GM23338 (cell line): ENCODE data around the gene SCN4A. TPM values are rescaled to one million over a fixed set of nuclear protein-coding genes. Genes with fewer than 3 reads are reported as not detected.
"Not testable (repeated sequence)": the region's sequence is repeated elsewhere in the genome, so short reads cannot be mapped to it uniquely, and the experiment has no call there.

Experiments used
- ATAC-seq: fragments of 200-7000 bp; cut with Tn5 transposase; 3 replicates; pipeline ENCODE4 v1.9.1; 2020
- DNase-seq: peaks from one replicate; pipeline ENCODE4 v3.0.0-alpha.2; 2015; ENCODE audit warnings: low spot score
- H2AFZ ChIP-seq: fragments of 200-600 bp; sonication (generic); 2 replicates; pipeline ENCODE4 v1.8.0; 2016; ENCODE audit warnings: antibody characterized with exemption, mild to moderate bottlenecking, moderate library complexity
- H3F3A ChIP-seq: fragments of 200-600 bp; sonication (generic); replicated peaks from 2 replicates; pipeline ENCODE4 v1.8.0; 2017; ENCODE audit warnings: antibody characterized with exemption, mixed run types, low read depth
- H3K27ac ChIP-seq: fragments of 200-600 bp; sonication (generic); 2 replicates; pipeline ENCODE4 v1.6.1; 2016; ENCODE audit warnings: low read depth
- H3K27me3 ChIP-seq: fragments of 200-600 bp; sonication (generic); 2 replicates; pipeline ENCODE4 v1.8.0; 2016; ENCODE audit warnings: mild to moderate bottlenecking, mixed run types, moderate library complexity; ENCODE audit not compliant: insufficient read depth
- H3K36me3 ChIP-seq: fragments of 200-600 bp; sonication (generic); 2 replicates; pipeline ENCODE4 v1.8.0; 2016; ENCODE audit warnings: mild to moderate bottlenecking; ENCODE audit not compliant: insufficient read depth
- H3K4me1 ChIP-seq: fragments of 200-600 bp; sonication (generic); 2 replicates; pipeline ENCODE4 v1.8.0; 2016; ENCODE audit warnings: mild to moderate bottlenecking, moderate library complexity; ENCODE audit not compliant: insufficient read depth
- H3K4me2 ChIP-seq: fragments of 200-600 bp; sonication (generic); 2 replicates; pipeline ENCODE4 v1.7.1; 2017; ENCODE audit warnings: mixed run types
- H3K4me3 ChIP-seq: fragments of 200-600 bp; sonication (generic); 2 replicates; pipeline ENCODE4 v1.6.1; 2016; ENCODE audit warnings: mixed run types
- H3K79me2 ChIP-seq: fragments of 200-600 bp; sonication (generic); replicated peaks from 2 replicates; pipeline ENCODE4 v1.8.0; 2017; ENCODE audit warnings: mild to moderate bottlenecking; ENCODE audit not compliant: insufficient read depth
- H3K9me2 ChIP-seq: fragments of 200-600 bp; sonication (generic); 2 replicates; pipeline ENCODE4 v1.8.0; 2017; ENCODE audit not compliant: insufficient read depth
- H4K20me1 ChIP-seq: fragments of 200-600 bp; sonication (generic); replicated peaks from 2 replicates; pipeline ENCODE4 v1.8.0; 2017; ENCODE audit warnings: mild to moderate bottlenecking; ENCODE audit not compliant: insufficient read depth
- H3K27ac Mint-ChIP-seq: 2 replicates; pipeline ENCODE4 v1.8.0; 2020; ENCODE audit warnings: inconsistent platforms, mild to moderate bottlenecking, moderate library complexity, mixed read lengths
- H3K27me3 Mint-ChIP-seq: 3 replicates; pipeline ENCODE4 v1.8.0; 2022; ENCODE audit warnings: low read depth, mild to moderate bottlenecking, moderate library complexity, mixed read lengths, inconsistent platforms; ENCODE audit not compliant: insufficient read depth, poor library complexity
- H3K36me3 Mint-ChIP-seq: 3 replicates; pipeline ENCODE4 v1.8.0; 2021; ENCODE audit warnings: low read depth, mild to moderate bottlenecking, inconsistent platforms, moderate library complexity, mixed read lengths
- H3K4me1 Mint-ChIP-seq: 3 replicates; pipeline ENCODE4 v1.8.0; 2020; ENCODE audit warnings: mild to moderate bottlenecking, inconsistent platforms, mixed read lengths
- H3K4me3 Mint-ChIP-seq: 3 replicates; pipeline ENCODE4 v1.8.0; 2021; ENCODE audit warnings: moderate library complexity, mild to moderate bottlenecking, inconsistent platforms, mixed read lengths
- H3K9me3 Mint-ChIP-seq: 3 replicates; pipeline ENCODE4 v1.8.0; 2020; ENCODE audit warnings: moderate library complexity, mild to moderate bottlenecking, inconsistent platforms, mixed read lengths
- CTCF ChIP-seq, 2 experiments: fragments of 200-600 bp in 1 of 2; sonication (generic) in 1 of 2; conservative IDR thresholded peaks; 2 replicates each; pipeline versions ENCODE4 v1.5.1 to v1.6.1; 2016 to 2017; ENCODE audit warnings: antibody characterized with exemption in 2 of 2, low read depth in 2 of 2, mild to moderate bottlenecking in 2 of 2, moderate library complexity in 1 of 2
- polyA plus RNA-seq: library from polyadenylated mRNA; unstranded; fragments of >200 nt; fragmentation: Nextera tagmentation; extraction: Ambion mirVana; gene quantifications from 2 replicates; pipeline ENCODE4 v1.2.1, GENCODE V29; 2016
- total RNA-seq: library from RNA; depleted of rRNA; stranded (reverse); fragments of >200 nt; shearing (Covaris generic); gene quantifications from 2 replicates; pipeline ENCODE4 v1.2.3, GENCODE V29; 2014

The SCN4A gene
- total and polyA plus RNA-seq, 2 experiments from 2014 or later: 2.3 to 7.9 TPM

- not testable (repeated sequence) for H3K4me3 Mint-ChIP-seq, H3K79me2 ChIP-seq, H3K36me3 ChIP-seq, H4K20me1 ChIP-seq, H3K4me2 ChIP-seq, H3K27ac Mint-ChIP-seq, H3K4me1 ChIP-seq, H3K4me1 Mint-ChIP-seq, ATAC-seq, H3K4me3 ChIP-seq, H3K27me3 ChIP-seq, H3K27me3 Mint-ChIP-seq, H3F3A ChIP-seq, DNase-seq, H3K9me2 ChIP-seq, H3K9me3 Mint-ChIP-seq, H3K36me3 Mint-ChIP-seq, H3K27ac ChIP-seq, H2AFZ ChIP-seq
Measured at GRCh38 chr17:63898899-63899798, 73.6 kb downstream of the SCN4A start.

GRCh38 chr17:63896524-63897354, 76.0 kb downstream of the SCN4A start, which contains the start of gene CSH1:
Gene CSH1, minus strand, starts transcription at chr17:63896574. Its CDS starts 63 bp downstream, at chr17:63896511.
- H3K4me1 Mint-ChIP-seq, H3F3A ChIP-seq, H4K20me1 ChIP-seq, H3K4me2 ChIP-seq, H3K9me2 ChIP-seq, H3K4me1 ChIP-seq, DNase-seq, H3K27ac ChIP-seq, H3K4me3 Mint-ChIP-seq, H3K36me3 ChIP-seq, H2AFZ ChIP-seq, H3K27me3 Mint-ChIP-seq, H3K36me3 Mint-ChIP-seq, H3K27ac Mint-ChIP-seq, H3K4me3 ChIP-seq, H3K27me3 ChIP-seq, H3K79me2 ChIP-seq, H3K9me3 Mint-ChIP-seq: not testable (repeated sequence)
- TF ChIP-seq CTCF (conservative IDR thresholded peaks at IDR 0.05; ENCODE audit: low read depth in 2 of 2): peak in 1 of 2 experiments; percentile 6; a peak in 1 of 4 replicates
- peak; percentile 92 for ATAC-seq

- H3K4me1 ChIP-seq, H3K27ac Mint-ChIP-seq, H3K36me3 Mint-ChIP-seq, H3F3A ChIP-seq, ATAC-seq, H3K4me2 ChIP-seq, H3K79me2 ChIP-seq, DNase-seq, H3K4me3 Mint-ChIP-seq, H3K9me3 Mint-ChIP-seq, H4K20me1 ChIP-seq, H3K27ac ChIP-seq, H3K36me3 ChIP-seq, H3K27me3 Mint-ChIP-seq, H3K27me3 ChIP-seq, H3K4me3 ChIP-seq, H3K9me2 ChIP-seq, H3K4me1 Mint-ChIP-seq, H2AFZ ChIP-seq: not testable (repeated sequence)
Measured at GRCh38 chr17:63894821-63895220, 77.9 kb downstream of the SCN4A start.

GRCh38 chr17:63894021-63894420, 78.7 kb downstream of the SCN4A start:
- not testable (repeated sequence) for H3K36me3 ChIP-seq, DNase-seq, H3K4me1 ChIP-seq, H3K27me3 Mint-ChIP-seq, H3K36me3 Mint-ChIP-seq, ATAC-seq, H3K79me2 ChIP-seq, H3K4me1 Mint-ChIP-seq, H3K9me3 Mint-ChIP-seq, H3K4me3 Mint-ChIP-seq, H3K27ac ChIP-seq, H2AFZ ChIP-seq, H3K4me2 ChIP-seq, H4K20me1 ChIP-seq, H3K27me3 ChIP-seq, H3K9me2 ChIP-seq, H3K4me3 ChIP-seq, H3K27ac Mint-ChIP-seq, H3F3A ChIP-seq
